Heart left ventricle (tissue), 13 donors: Measurements from ENCODE around the gene MLH3.

Experiments
- CTCF ChIP-seq, 12 donors: fragments of 200-600 bp; sonication (generic) in 4 of 12; IDR thresholded peaks; one replicate each; pipeline versions ENCODE4 v1.5.0 to v1.8.0; 2018 to 2022; ENCODE audit warnings: antibody characterized with exemption in 12 of 12, mild to moderate bottlenecking in 5 of 12
- POLR2A ChIP-seq, 2 donors: fragments of 450-650 bp; IDR thresholded peaks; one replicate each; pipeline ENCODE4 v1.6.1; 2017; ENCODE audit warnings: antibody characterized with exemption in 2 of 2, mild to moderate bottlenecking in 2 of 2, moderate library complexity in 2 of 2
- donor health status: ischemic (EF 13 %, LVEDD 7.1; RV severe dilation, severe dysfunction).
- donor health status: DM: no; HTN: yes; CAD: no.
- donor health status: DM: no; HTN: no; CAD: no.
- donor health status: ischemic (EF 25% LVEDD 6.9; RV normal size, moderate dysfunction).
- donor health status: ischemic (EF 25% LVEDD 5.7; RV mildly dilated, moderate dysfunction).
- donor health status: ischemic (EF 35%, LVEDD 5.7; RV mildly dilated, moderate dysfunction).
- donor health status: nonischemic (EF 11% LVEDD 7.7; RV severe dilation, severe dysfunction).
- donor health status: DM: yes; HTN: yes; CAD: no.
- donor health status: PGD.
- donor health status: ischemic (EF 29% LVEDD 5.4; RV normal size, mild dysfunction).
- donor health status: nonischemic (EF 23%, LVEDD 6.1; RV moderate dilation, normal function).

GRCh38 chr14:74981833-74982232 lies 69.4 kb downstream of the MLH3 start:
- no peak for TF ChIP-seq CTCF (IDR thresholded peaks at IDR 0.05)
- TF ChIP-seq POLR2A (IDR thresholded peaks at IDR 0.05): no peak
